Thymus (tissue), 11 donors: Measurements from ENCODE around the gene WWTR1. TPM values are rescaled to one million over a fixed set of nuclear protein-coding genes. Genes with fewer than 3 reads are reported as not detected.

Source experiments
- DNase-seq, 9 donors: peaks; one replicate each; pipeline ENCODE4 v3.0.0-alpha.2; 2013; ENCODE audit warnings: low spot score in 9 of 9, low read depth in 6 of 9, missing footprints in 1 of 9
- H3K27ac ChIP-seq, 2 donors: one replicate each; pipeline ENCODE4 v1.5.1; 2013; ENCODE audit warnings: control low read depth in 1 of 2, low read depth in 1 of 2, low read length in 1 of 2, mild to moderate bottlenecking in 1 of 2, moderate library complexity in 1 of 2
- H3K27me3 ChIP-seq, 2 donors: one replicate each; pipeline ENCODE4 v1.5.1; 2013; ENCODE audit warnings: low read length in 1 of 2; ENCODE audit not compliant: control insufficient read depth in 2 of 2, insufficient read depth in 1 of 2
- H3K36me3 ChIP-seq, 2 donors: one replicate each; pipeline ENCODE4 v1.5.1; 2013; ENCODE audit warnings: low read length in 1 of 2, mild to moderate bottlenecking in 1 of 2, moderate library complexity in 1 of 2; ENCODE audit not compliant: control insufficient read depth in 2 of 2, insufficient read depth in 2 of 2
- H3K4me1 ChIP-seq, 2 donors: one replicate each; pipeline ENCODE4 v1.5.1; 2013; ENCODE audit warnings: low read length in 2 of 2; ENCODE audit not compliant: control insufficient read depth in 2 of 2, insufficient read depth in 2 of 2
- H3K4me3 ChIP-seq, 2 donors: one replicate each; pipeline ENCODE4 v1.5.1; 2013; ENCODE audit warnings: low read length in 2 of 2, control low read depth in 1 of 2, mild to moderate bottlenecking in 1 of 2
- H3K9me3 ChIP-seq, 2 donors: one replicate each; pipeline ENCODE4 v1.5.1; 2013; ENCODE audit warnings: low read length in 1 of 2, mild to moderate bottlenecking in 1 of 2; ENCODE audit not compliant: control insufficient read depth in 2 of 2, insufficient read depth in 1 of 2
- WGBS: extraction: QIAGEN DNeasy Blood & Tissue Kit; methylation state at CpG from one replicate; pipeline ENCODE4 v1.1.7; 2013; 5-methylcytosine and 5-hydroxymethylcytosine counted together
- polyA plus RNA-seq: library from polyadenylated mRNA; stranded (reverse); fragments of 200-250 nt; gene quantifications from one replicate; pipeline ENCODE4 v1.2.3, GENCODE V29; 2013
- total RNA-seq: library from RNA; stranded (reverse); fragments of 120-200 nt; gene quantifications from one replicate; pipeline ENCODE4 v1.2.4, GENCODE V29; 2013
- donor health status: healthy.

The WWTR1 gene
- total and polyA plus RNA-seq, 2 donors, result 1.6 to 12.9 TPM

DNA sequence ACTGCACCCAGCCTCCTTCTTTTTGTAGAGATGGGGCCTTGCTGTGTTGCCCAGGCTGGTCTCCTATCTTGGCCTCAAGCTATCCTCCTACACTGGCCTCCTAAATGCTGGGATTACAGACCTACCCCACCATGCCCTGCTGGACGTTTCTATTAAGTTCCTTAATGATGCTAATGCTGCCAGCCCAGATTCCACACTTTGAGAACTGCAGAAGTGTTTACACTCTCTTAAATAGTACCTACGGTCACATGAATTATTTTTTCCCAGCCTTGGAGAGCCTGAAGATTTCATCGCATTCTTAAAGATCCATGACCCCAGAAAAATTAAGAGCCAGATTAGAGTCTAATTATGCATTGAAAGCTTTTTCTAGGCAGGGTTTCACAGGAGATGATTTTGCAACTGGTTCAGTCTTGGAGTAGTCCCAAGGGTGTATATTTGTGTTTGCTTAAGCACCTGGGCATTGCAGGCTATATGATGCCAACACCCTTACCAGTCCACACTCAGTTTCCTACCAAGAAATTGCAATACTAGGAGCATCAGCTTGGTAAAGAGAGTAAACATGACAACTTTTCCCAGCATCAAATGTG lies 146.7 kb downstream of the WWTR1 start:
- no peaks in the 10 kb centered on the region for H3K9me3 ChIP-seq
- H3K27ac ChIP-seq, result no peak overlapping the region
- no peak overlapping the region for H3K4me3 ChIP-seq
- no peaks in the 10 kb centered on the region for H3K4me1 ChIP-seq
- no peaks in the 10 kb centered on the region for H3K36me3 ChIP-seq
- H3K27me3 ChIP-seq, result no peaks in the 10 kb centered on the region
- 88% methylated on average over 3 of the region's 3 CpGs for WGBS
- no peak for DNase-seq

DNA sequence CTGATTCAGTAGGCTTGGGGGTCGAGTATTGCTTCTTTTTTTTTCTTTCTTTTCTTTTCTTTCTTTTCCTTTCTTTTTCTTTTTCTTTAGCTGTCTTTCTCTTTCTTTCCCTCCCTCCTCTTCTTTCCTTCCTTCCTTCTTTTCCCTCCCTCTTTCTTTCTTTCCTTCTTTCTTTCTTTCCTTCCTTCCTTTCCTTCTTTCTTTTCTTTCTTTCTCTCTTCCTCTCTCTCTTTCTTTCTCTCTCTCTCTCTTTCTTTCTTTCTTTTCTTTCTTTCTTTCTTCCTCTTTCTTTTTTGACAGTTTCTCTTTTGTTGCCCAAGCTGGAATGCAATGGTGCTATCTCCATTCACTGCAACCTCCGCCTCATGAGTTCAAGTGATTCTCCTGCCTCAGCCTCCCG lies 147.3 kb downstream of the WWTR1 start:
- 96% methylated on average over 3 of the region's 3 CpGs for WGBS

DNA sequence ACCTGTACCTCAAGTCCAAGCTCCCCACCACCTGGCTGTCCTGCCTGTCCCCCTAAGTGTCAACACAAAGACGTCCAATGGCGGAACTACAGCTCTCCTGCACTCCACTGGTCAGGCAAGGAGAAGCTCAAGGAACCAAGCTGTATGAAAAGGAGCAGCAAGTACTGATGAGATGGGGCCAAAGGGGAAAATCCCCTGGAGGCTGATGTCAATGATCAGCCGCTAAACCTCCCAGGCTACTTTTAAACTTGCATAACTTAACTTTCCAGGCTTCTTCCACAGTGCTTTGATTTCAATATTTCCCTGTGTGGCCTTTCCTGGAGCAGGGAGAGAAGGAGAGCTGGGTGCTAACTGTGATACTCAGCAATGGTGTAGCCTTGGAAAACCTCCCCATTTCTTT lies 148.3 kb downstream of the WWTR1 start:
- Histone ChIP-seq H3K27me3 (no peaks in the 10 kb centered on the region), H3K4me1 (no peaks in the 10 kb centered on the region), H3K9me3 (no peaks in the 10 kb centered on the region), H3K4me3 (no peak overlapping the region), H3K36me3 (no peaks in the 10 kb centered on the region), H3K27ac (no peak overlapping the region)
- no peak for DNase-seq
- WGBS, result 93% methylated on average over 3 of the region's 3 CpGs

More for the DNA sequence above, 147.3 kb downstream of the WWTR1 start:
- Histone ChIP-seq H3K27ac (no peak overlapping the region), H3K9me3 (no peaks in the 10 kb centered on the region), H3K36me3 (no peaks in the 10 kb centered on the region), H3K4me3 (no peak overlapping the region), H3K4me1 (no peaks in the 10 kb centered on the region), H3K27me3 (no peaks in the 10 kb centered on the region)
- DNase-seq, result no peak

DNA sequence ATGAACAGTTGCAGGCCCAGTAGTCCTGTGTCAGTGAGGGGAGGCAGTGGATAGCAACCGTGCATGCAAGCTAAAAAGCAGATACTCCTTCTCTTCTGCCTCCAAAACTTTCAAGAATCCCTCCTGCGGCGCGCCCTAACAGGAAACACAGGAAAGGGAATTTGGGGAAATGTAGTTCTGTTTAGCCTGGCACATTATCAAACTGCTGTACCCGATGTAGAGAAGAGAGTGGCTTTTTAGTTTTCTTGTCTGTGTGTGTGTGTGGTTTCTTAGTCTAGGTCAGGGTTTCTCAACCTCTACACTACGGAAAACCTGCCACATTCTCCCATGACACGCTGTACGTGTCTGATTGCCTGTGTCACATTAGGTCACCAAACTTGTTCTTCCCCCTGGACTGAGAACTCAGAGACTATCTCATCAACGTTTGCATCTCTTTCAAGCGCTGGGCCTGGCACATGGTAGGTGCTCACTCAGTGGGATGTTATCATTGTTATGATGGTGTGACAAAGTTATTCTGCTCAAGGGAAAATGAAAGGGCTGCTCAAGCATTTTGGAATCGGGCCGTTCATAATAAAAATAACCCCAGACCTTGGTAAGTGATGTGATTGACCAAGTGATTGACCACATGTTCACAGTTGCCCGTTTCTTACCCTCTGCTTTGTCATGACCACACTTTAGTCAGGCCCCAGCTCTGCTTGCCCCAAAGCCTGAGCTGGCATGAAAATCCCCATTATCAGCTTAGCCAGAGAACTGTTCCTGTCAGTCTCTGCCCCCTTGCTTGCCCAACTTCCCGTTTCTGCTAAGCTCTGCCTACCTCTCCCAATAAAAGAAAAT lies 150.1 kb downstream of the WWTR1 start:
- Histone ChIP-seq H3K27me3 (no peaks in the 10 kb centered on the region), H3K27ac (no peak overlapping the region), H3K4me3 (no peak overlapping the region), H3K9me3 (no peaks in the 10 kb centered on the region), H3K36me3 (no peaks in the 10 kb centered on the region), H3K4me1 (no peaks in the 10 kb centered on the region)
- WGBS, result 31% methylated on average over 14 of the region's 14 CpGs
- DNase-seq, result no peak

DNA sequence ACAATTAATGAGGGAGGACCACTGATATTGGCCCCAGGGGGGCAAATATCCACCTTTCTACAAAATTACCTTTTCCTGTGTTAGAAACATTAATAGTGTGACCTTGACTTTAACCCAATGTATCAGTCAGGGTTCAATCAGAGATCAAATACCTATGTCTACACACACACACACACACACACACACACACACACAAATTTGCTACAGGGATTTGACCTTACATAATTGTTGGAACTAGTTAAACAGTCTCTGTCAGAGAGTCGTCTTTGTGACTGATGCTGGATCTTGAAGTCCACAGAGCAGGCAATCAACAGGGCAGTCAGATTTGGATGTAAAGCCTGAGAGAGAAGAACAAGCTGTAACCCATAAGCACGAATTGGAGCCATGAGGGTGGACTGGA lies 150.9 kb downstream of the WWTR1 start:
- H3K36me3 ChIP-seq, result no peaks in the 10 kb centered on the region
- no peak overlapping the region for H3K27ac ChIP-seq
- H3K27me3 ChIP-seq, result no peaks in the 10 kb centered on the region
- WGBS, result 83% methylated on average over 2 of the region's 2 CpGs
- no peaks in the 10 kb centered on the region for H3K9me3 ChIP-seq
- no peak overlapping the region for H3K4me3 ChIP-seq
- no peaks in the 10 kb centered on the region for H3K4me1 ChIP-seq
- DNase-seq, result no peak

DNA sequence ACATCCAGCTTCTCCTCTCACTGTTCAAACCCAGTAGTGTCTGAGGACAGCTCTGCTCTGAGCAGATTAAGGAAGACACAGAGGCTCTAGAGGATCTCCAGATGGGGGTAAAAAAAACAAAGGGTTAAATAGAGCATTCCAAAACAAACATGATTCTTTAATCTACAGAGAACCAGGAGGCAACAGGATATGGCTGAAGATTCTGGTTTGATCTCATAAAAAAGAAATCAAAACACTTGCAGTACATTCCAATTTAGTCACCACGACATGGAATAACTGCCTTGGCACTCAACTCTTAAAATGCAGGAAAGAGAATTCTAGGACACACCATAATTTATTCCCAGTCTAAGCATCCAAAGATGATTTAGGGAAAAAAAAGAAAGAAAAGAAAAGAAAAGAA lies 151.3 kb downstream of the WWTR1 start:
- 89% methylated on average over 1 of the region's 1 CpG for WGBS
- Histone ChIP-seq H3K4me1 (no peaks in the 10 kb centered on the region), H3K36me3 (no peaks in the 10 kb centered on the region), H3K4me3 (no peak overlapping the region), H3K9me3 (no peaks in the 10 kb centered on the region), H3K27me3 (no peaks in the 10 kb centered on the region), H3K27ac (no peak overlapping the region)
- DNase-seq, result no peak

DNA sequence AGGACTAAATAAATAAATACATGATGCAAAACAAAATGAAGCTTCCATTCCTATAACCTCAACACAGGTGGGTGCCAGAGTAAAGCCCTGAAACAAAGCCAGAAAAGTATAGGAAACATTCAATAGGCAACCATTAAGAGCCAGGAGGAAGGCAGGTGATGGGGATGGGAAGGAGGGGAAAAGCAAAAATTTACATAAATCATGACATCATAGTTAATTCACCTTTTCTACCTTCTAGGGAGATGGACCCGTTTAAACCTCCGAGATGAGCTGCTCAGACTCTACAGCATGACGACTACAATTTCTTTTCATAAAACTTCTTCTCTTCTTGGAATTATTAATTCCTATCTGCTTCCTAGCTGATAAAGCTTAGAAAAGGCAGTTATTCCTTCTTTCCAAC lies 155.4 kb downstream of the WWTR1 start:
- Histone ChIP-seq H3K9me3 (no peaks in the 10 kb centered on the region), H3K36me3 (no peaks in the 10 kb centered on the region), H3K4me3 (no peak overlapping the region), H3K4me1 (no peaks in the 10 kb centered on the region), H3K27me3 (no peaks in the 10 kb centered on the region), H3K27ac (no peak overlapping the region)
- no peak for DNase-seq
- 84% methylated on average over 3 of the region's 3 CpGs for WGBS

DNA sequence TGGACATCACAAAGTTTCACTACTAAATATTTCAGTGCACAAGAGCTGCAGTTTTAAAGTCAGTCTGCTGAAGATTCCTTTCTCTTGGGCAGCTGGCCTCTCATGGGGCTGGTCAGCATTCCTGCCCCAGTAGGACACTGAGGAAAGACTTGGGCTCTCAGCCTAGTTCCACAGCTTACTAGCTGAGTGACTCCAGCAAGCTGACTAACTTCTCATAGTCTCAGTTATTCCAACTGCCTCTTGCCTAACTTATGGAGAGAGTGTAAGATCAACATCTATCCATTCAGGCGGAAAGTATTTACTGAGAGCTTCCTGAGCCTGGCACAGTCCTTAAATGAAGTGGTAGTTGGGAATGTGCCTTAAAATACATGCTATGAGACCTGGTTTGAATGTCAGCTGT lies 156.3 kb downstream of the WWTR1 start:
- DNase-seq, result no peak
- WGBS, result 98% methylated on average over 1 of the region's 1 CpG
- H3K4me3 ChIP-seq, result no peak overlapping the region
- H3K4me1 ChIP-seq, result no peaks in the 10 kb centered on the region
- no peaks in the 10 kb centered on the region for H3K9me3 ChIP-seq
- H3K36me3 ChIP-seq, result no peaks in the 10 kb centered on the region
- H3K27me3 ChIP-seq, result no peaks in the 10 kb centered on the region
- no peak overlapping the region for H3K27ac ChIP-seq

DNA sequence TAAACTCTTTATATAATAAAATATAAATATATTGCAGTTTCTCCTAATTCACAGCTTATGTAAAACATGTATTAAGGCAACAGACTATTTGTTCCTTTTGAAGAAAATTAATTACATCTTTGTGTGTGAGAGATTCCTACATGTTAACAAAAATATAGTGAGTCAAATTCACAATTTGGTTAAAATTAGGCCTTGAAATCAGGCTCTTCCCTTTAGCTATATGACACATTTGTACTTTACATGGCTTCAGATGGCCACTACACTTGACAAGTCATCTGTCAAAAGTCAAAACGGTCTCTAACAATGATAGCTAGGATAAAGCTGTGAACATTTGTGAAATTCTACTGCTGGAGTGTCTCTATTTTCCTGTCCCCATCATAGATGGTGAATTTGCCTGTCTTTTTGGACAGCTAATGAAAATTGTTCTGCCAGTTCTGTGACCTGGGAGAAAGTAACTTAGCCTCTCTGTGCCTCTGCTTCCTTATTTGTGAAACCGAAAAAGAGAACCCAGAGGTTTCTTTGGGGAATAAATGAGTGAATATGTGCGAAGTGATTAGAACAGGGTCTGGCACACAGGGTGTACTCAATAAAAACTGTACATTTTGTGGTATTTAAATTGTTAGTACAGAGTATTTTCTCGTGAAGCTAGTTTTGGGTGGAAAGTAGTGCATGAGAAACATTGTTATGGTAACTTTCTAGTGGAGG lies 159.7 kb downstream of the WWTR1 start:
- H3K36me3 ChIP-seq, result no peaks in the 10 kb centered on the region
- H3K27me3 ChIP-seq, result no peaks in the 10 kb centered on the region

More for the DNA sequence above, 159.7 kb downstream of the WWTR1 start:
- 85% methylated on average over 4 of the region's 4 CpGs for WGBS
- Histone ChIP-seq H3K4me1 (no peaks in the 10 kb centered on the region), H3K27ac (no peak overlapping the region), H3K9me3 (no peaks in the 10 kb centered on the region), H3K4me3 (no peak overlapping the region)
- no peak for DNase-seq
